PC-9 (cell line): ENCODE data around the gene DPYSL5. TPM values are rescaled to one million over a fixed set of nuclear protein-coding genes. Genes with fewer than 3 reads are reported as not detected.

ENCODE experiments used
- BruUV-seq: library from RNA; stranded (reverse); fragments of 400-500 nt; replicated peaks from 2 replicates; lab custom pipeline; 2021; lab: Mats Ljungman, UMichigan
- CTCF ChIA-PET: fragments of 300-600 bp; sonication (Branson Sonifier 250); formaldehyde crosslinking; loops from one replicate; lab custom pipeline; 2022; ENCODE audit warnings: antibody characterized with exemption; lab: Charles Lee
- POLR2A ChIA-PET: fragments of 300-600 bp; sonication (Branson Sonifier 250); formaldehyde crosslinking; loops from one replicate; lab custom pipeline; 2022; ENCODE audit warnings: antibody characterized with exemption; ENCODE audit not compliant: unreplicated experiment; lab: Charles Lee
- DNase-seq, 2 experiments: peaks; one replicate each; pipeline versions ENCODE4 v3.0.0 to v3.0.0-alpha.2; 2015 to 2022; ENCODE audit warnings: mixed read lengths in 1 of 2
- H2AFZ ChIP-seq: fragments of 200-600 bp; sonication (generic); 2 replicates; pipeline ENCODE4 v1.8.1; 2017; ENCODE audit warnings: antibody characterized with exemption
- H3F3A ChIP-seq: fragments of 200-600 bp; sonication (generic); 2 replicates; pipeline ENCODE4 v1.8.1; 2017; ENCODE audit warnings: antibody characterized with exemption, mild to moderate bottlenecking, low read depth; ENCODE audit not compliant: insufficient read depth
- H3K27ac ChIP-seq: fragments of 200-600 bp; sonication (generic); 2 replicates; pipeline ENCODE4 v1.6.1; 2016; ENCODE audit warnings: mixed run types
- H3K27me3 ChIP-seq: fragments of 200-600 bp; sonication (generic); 2 replicates; pipeline ENCODE4 v1.6.1; 2016; ENCODE audit warnings: low read depth, mixed run types; ENCODE audit not compliant: insufficient read depth
- H3K36me3 ChIP-seq: fragments of 200-600 bp; sonication (generic); 2 replicates; pipeline ENCODE4 v1.6.1; 2016; ENCODE audit warnings: low read depth, mixed run types
- H3K4me1 ChIP-seq: fragments of 200-600 bp; sonication (generic); replicated peaks from 2 replicates; pipeline ENCODE4 v1.6.1; 2016; ENCODE audit warnings: mixed run types; ENCODE audit not compliant: insufficient read depth
- H3K4me2 ChIP-seq: fragments of 200-600 bp; sonication (generic); 2 replicates; pipeline ENCODE4 v1.6.1; 2017; ENCODE audit warnings: mixed run types
- H3K4me3 ChIP-seq: fragments of 200-600 bp; sonication (generic); 2 replicates; pipeline ENCODE4 v1.6.1; 2016; ENCODE audit warnings: mixed run types
- H3K79me2 ChIP-seq: fragments of 200-600 bp; sonication (generic); 2 replicates; pipeline ENCODE4 v1.6.1; 2017; ENCODE audit warnings: low read depth, mixed run types
- H3K9me2 ChIP-seq: fragments of 200-600 bp; sonication (generic); 2 replicates; pipeline ENCODE4 v1.8.1; 2017; ENCODE audit warnings: mild to moderate bottlenecking; ENCODE audit not compliant: insufficient read depth
- H3K9me3 ChIP-seq: fragments of 200-600 bp; sonication (generic); 2 replicates; pipeline ENCODE4 v1.8.1; 2016; ENCODE audit warnings: low read depth; ENCODE audit not compliant: insufficient read depth
- H4K20me1 ChIP-seq: fragments of 200-600 bp; sonication (generic); 2 replicates; pipeline ENCODE4 v1.8.1; 2017; ENCODE audit not compliant: insufficient read depth
- CTCF ChIP-seq: fragments of 200-600 bp; sonication (generic); conservative IDR thresholded peaks from 2 replicates; pipeline ENCODE4 v1.6.1; 2017; ENCODE audit warnings: mixed run types, antibody characterized with exemption, mild to moderate bottlenecking, moderate library complexity
- EZH2 ChIP-seq: fragments of 200-600 bp; sonication (generic); IDR thresholded peaks from 2 replicates; pipeline ENCODE4 v1.8.0; 2017; ENCODE audit warnings: antibody characterized with exemption, low read depth
- intact Hi-C: fragments of 100-400 bp; cut with micrococcal nuclease; formaldehyde crosslinking; loops from one replicate; pipeline ENCODE4 v1.10.0; 2022; ENCODE audit not compliant: unreplicated experiment
- total RNA-seq: library from RNA; stranded (reverse); gene quantifications from 2 replicates; pipeline ENCODE4 v1.2.3, GENCODE V29; 2021

The DPYSL5 gene
- total RNA-seq, 1 experiment from 2014 or later = not detected

- H3K4me3 ChIP-seq = no peak overlapping the region
- intact Hi-C loops = no loop called here
- H3K27me3 ChIP-seq = peaks cover 36% of the 10 kb centered on the region
- H3F3A ChIP-seq = 0 out of 2 replicates have a peak, but pooled peaks cover 4% of the 10 kb centered on the region
- no peak for DNase-seq
- H3K9me3 ChIP-seq = no peaks in the 10 kb centered on the region
- H3K4me1 ChIP-seq = no peaks in the 10 kb centered on the region
- TF ChIP-seq EZH2 (no peak), CTCF (no peak)
- POLR2A ChIA-PET = no interaction called here
- H4K20me1 ChIP-seq = no peaks in the 10 kb centered on the region
- no peaks in the 10 kb centered on the region for H3K36me3 ChIP-seq
- no peak overlapping the region for H3K4me2 ChIP-seq
- no peaks in the 10 kb centered on the region for H3K9me2 ChIP-seq
- no peak overlapping the region for H2AFZ ChIP-seq
- no peak overlapping the region for H3K27ac ChIP-seq
- H3K79me2 ChIP-seq = no peaks in the 10 kb centered on the region
- CTCF ChIA-PET = interaction anchor here (0.8 kb wide), 1 partner anchor 11 kb away, joined by 3 read pairs; no protein-coding TSS in a partner anchor
- no TSS peak for BruUV-seq
These were observed 85.8 kb downstream of the DPYSL5 start for GRCh38 chr2:26933431-26934334.

GRCh38 chr2:26934335-26934724 lies 86.4 kb downstream of the DPYSL5 start:
- Histone ChIP-seq H3F3A (0 out of 2 replicates have a peak, but pooled peaks cover 4% of the 10 kb centered on the region), H3K9me3 (no peaks in the 10 kb centered on the region), H3K4me2 (no peak overlapping the region), H3K79me2 (no peaks in the 10 kb centered on the region), H4K20me1 (no peaks in the 10 kb centered on the region), H3K4me3 (no peak overlapping the region), H3K27me3 (peaks cover 36% of the 10 kb centered on the region), H2AFZ (no peak overlapping the region), H3K36me3 (no peaks in the 10 kb centered on the region), H3K9me2 (no peaks in the 10 kb centered on the region), H3K4me1 (no peaks in the 10 kb centered on the region), H3K27ac (no peak overlapping the region)
- TF ChIP-seq CTCF (no peak), EZH2 (no peak)
- no peak for DNase-seq
- intact Hi-C loops = no loop called here
- CTCF ChIA-PET = no interaction called here
- BruUV-seq = no TSS peak
- POLR2A ChIA-PET = no interaction called here

- Histone ChIP-seq H3K79me2 (no peaks in the 10 kb centered on the region), H3K4me3 (no peak overlapping the region), H4K20me1 (no peaks in the 10 kb centered on the region), H3K9me3 (no peaks in the 10 kb centered on the region), H3K36me3 (no peaks in the 10 kb centered on the region), H3K27me3 (peaks cover 32% of the 10 kb centered on the region), H3K27ac (no peak overlapping the region), H3K4me1 (no peaks in the 10 kb centered on the region), H3F3A (0 out of 2 replicates have a peak, but pooled peaks cover 4% of the 10 kb centered on the region), H3K4me2 (no peak overlapping the region), H3K9me2 (no peaks in the 10 kb centered on the region), H2AFZ (no peak overlapping the region)
- DNase-seq = no peak
- intact Hi-C loops = no loop called here
- POLR2A ChIA-PET = no interaction called here
- CTCF ChIA-PET = no interaction called here
- no peak for TF ChIP-seq CTCF
- no peak for TF ChIP-seq EZH2
- BruUV-seq = no TSS peak
These were observed 87.1 kb downstream of the DPYSL5 start for GRCh38 chr2:26934985-26935384.
